Stimulated activated CD4-positive, alpha-beta T cell treated with anti-CD3 and anti-CD28 coated beads, TNF-alpha, amount 100 ng/mL, for 48 hours (primary cell): ENCODE results near the gene PHLDA2.
"Not testable (repeated sequence)": the region's sequence is repeated elsewhere in the genome, so short reads cannot be mapped to it uniquely, and the experiment has no call there.

ENCODE experiments used
- DNase-seq, 3 donors: peaks; one replicate each; pipeline ENCODE4 v3.0.0-alpha.2; 2020; ENCODE audit warnings: low read depth in 3 of 3

Gene PHLDA2

DNA sequence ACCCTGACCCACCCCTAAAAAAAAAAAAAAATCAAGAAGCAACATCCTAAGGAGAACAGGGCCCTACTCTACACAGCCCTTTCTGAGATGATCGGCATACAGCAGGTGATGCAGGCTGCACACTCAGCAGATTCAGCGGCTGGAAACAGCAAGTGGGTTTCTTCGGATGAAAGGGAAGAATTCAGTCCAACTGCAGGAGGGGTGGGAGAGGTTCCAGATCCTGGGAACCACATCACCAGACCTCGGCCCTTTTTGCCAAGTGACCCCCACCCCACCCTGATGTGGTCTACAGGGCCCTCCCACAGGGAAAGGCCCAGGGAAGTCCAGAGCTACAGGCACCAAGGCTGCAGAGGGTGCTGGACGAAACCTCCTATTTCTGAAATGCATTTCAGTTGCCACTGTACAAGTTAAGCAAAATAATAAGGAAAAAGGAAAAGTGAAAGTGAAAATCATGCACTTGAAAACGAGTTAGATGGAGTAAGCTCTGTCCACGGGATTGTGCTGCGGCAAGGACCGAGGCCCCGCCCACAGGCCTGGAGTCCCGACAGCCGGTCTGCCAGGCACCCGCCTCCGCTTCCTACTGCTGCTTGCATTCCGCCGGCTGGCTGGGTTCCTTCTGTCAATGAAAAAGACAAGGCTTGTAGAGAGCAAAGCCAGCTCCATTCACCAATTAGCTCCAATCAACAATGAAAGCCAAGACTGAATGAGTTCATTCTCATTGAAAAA is 16.0 kb upstream of the PHLDA2 start:
- DNase-seq, result peak in 2 of 3 donors; percentile 26 to 48

DNA sequence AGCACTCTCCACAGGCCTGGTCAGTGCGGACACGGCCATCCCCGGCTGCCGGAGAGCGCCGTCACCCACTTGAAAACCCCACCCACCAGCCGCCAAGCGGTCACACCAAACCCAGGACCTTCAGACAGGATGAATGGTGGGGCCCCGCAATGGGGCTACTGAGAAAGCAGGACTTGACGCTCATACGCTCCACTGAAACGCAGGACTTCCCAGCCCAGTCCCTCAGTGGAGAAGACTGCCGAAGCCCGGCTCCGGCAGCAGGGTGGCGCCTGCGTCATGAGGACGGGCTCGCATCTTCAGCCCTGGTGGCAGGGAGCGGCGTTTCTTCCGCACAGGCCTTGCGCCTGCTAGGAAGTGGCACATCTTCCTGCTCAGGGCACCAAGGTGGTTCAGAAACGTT is 15.3 kb upstream of the PHLDA2 start:
- DNase-seq, result no peak

DNA sequence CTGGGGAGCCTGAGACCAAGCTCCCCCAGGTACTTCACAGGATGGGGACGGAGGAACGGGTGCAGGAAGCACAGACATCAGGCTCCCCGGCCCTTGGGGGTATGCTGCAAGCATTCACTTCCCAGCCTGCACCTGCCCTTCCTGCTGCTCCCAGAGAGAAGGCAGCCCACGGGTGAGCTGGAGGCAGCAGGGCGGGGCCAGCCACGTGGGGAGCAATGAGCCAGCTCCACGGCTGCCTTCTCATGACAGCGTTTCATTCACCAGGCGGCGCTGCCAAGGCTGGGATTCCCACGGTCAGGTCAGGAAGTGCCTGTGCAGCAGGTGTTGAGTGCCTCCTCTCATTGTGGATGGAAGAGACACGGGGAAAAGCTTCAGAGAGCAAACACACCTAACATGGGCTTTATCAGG is 14.5 kb upstream of the PHLDA2 start:
- DNase-seq, result no peak

DNA sequence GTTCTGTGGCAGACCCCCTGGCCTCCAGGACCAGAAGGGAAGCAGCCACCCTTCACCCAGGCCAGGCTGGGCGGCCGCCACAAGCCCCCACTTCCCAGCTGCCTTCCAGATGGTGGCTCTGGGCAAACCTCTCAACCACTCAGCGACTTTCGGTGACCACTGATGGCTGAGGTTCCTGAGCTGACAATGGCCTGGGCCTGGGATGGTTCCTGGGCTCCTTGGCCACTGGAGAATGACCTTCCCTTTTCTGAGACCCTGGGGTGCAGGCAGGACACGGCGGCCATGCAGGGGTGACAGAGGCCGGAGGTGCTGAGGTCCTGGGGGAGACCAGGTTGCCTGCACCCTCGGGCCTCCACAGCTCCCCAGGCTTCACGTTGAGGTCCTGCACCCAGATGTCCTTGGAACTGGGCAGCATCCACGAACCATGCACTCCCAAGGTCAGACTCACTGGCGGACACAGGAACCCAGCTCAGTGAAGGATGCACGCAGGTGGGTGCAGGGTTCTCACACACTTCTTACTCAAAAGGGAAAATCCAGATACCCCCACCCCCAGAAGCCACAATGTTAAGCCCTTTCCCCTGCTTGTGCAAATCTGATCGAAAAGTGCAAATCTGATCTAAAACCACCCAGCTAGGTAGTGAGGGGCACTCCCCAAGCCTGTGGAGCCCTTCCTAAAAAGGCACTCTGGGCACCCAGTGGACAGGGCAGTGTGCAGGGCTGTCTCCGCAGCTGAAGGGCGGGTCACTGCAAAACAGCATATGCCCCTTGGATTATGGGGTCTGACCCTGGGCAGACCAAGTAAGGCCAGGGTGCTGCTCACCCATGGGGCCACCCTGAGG is 13.9 kb upstream of the PHLDA2 start:
- no peak for DNase-seq

DNA sequence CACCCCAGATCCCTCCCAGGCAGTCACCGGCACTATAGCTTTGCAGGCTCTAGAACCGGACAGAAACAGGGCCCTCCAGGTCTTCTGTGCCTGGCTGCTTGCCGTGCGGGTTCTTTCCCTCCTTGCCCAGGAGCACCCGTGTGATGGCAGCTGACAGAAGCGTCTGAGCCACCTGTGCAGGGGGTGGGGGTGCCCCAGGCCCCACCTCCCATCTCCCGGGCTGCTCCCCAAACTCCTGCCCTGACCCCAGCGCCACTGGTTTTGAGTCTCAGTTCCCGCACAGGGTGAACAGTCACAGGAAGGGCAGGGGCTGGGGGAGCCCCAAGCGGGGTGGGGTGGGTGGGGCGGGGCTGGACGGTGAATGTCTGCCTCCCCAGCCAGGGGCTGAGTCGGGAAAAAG is 13.2 kb upstream of the PHLDA2 start:
- DNase-seq, result no peak

- no peak for DNase-seq
Measured at GRCh38 chr11:2940921-2941821, 12.0 kb upstream of the PHLDA2 start.

GRCh38 chr11:2940147-2940920 is 11.1 kb upstream of the PHLDA2 start:
- DNase-seq, result peak in 1 of 3 donors; percentile 30

DNA sequence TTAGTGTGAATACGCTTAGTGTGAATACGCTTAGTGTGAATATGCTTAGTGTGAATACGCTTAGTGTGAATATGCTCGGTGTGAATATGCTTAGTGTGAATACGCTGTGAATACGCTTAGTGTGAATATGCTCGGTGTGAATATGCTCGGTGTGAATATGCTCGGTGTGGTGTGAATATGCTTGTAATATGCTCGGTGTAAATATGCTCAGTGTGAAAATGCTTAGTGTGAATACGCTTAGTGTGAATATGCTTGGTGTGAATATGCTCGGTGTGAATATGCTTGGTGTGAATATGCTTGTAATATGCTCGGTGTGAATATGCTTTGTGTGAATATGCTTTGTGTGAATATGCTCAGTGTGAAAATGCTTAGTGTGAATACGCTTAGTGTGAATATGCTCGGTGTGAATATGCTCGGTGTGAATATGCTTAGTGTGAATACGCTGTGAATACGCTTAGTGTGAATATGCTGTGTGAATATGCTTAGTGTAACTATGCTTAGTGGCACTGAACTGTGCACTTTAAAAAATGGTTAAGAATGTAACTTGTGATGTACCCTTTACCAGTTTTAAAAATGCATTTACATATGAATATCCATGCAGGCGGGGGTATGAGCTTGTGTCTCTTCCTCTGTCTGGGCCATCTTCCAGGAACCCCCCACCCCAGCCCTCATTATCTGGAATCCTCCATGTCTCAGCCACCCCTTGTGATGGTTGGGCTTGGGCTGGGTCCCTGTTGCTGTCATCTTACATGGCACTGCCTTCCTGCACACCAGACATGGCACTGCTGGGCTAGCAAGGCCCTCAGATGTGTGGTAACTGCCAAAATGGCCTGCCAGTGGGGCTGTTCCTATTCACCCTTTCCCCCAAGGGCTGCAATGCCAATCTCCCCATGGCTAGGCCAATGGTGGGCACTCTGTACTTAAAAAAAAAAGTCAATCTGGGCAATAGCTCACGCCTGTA is 9.5 kb upstream of the PHLDA2 start:
- not testable (repeated sequence) for DNase-seq

DNA sequence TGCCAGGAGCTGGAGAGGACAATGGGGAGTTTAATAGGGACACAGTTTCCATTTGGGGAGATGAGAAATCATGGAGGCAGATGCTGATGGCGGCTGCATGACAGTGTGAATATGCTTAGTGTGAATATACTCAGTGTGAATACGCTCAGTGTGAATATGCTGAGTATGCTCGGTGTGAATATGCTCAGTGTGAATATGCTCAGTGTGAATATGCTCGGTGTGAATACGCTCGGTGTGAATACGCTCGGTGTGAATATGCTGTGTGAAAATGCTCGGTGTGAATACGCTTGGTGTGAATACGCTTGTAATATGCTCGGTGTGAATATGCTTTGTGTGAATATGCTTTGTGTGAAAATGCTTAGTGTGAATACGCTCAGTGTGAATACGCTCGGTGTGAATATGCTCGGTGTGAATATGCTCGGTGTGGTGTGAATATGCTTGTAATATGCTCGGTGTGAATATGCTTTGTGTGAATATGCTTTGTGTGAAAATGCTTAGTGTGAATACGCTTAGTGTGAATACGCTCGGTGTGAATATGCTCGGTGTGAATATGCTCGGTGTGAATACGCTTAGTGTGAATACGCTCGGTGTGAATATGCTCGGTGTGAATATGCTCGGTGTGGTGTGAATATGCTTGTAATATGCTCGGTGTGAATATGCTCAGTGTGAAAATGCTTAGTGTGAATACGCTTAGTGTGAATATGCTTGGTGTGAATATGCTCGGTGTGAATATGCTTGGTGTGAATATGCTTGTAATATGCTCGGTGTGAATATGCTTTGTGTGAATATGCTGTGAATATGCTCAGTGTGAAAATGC is 8.6 kb upstream of the PHLDA2 start:
- not testable (repeated sequence) for DNase-seq

GRCh38 chr11:2934611-2935239 is 5.5 kb upstream of the PHLDA2 start:
- DNase-seq, result no peak

DNA sequence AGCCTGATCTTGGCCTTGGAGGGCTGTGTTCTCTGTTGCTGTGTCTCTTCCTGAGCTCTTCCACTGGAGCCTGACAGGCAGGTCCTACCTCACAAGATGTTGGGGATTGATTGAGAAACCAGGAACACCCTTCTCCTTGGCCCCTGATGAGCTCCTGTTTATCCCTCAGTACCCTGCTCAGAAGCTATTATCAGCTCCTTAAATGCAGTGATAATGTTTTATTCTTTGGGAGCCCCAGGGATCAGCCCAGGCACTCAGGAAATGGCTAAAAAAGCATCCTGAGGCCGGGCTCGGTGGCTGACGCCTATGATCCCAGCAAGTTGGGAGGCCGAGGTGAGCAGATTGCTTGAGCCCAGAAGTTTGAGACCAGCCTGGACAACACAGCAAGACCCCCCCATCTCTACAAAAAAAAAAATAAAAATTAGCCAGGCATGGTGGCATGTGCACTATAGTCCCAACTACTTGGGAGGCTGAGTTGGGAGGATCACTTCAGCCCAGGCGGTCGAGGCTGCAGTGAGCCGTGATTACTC is 4.9 kb upstream of the PHLDA2 start:
- DNase-seq, result no peak

- peak in 1 of 3 donors; percentile 50 for DNase-seq
Measured at GRCh38 chr11:2933375-2934020, 4.3 kb upstream of the PHLDA2 start.

GRCh38 chr11:2932850-2933251 is 3.6 kb upstream of the PHLDA2 start:
- DNase-seq, result no peak

- DNase-seq, result no peak
Measured at GRCh38 chr11:2931771-2932738, 2.8 kb upstream of the PHLDA2 start.

- no peak for DNase-seq
Measured at GRCh38 chr11:2931420-2931746, 2.2 kb upstream of the PHLDA2 start.

GRCh38 chr11:2930704-2931419 is 1.6 kb upstream of the PHLDA2 start:
- peak in 1 of 3 donors; percentile 39 for DNase-seq
